ENCODE measurements around the gene PHF21B.
A peak's percentile ranks its signal among the peaks of the same experiment; 100 is the strongest.

Gene PHF21B

DNA sequence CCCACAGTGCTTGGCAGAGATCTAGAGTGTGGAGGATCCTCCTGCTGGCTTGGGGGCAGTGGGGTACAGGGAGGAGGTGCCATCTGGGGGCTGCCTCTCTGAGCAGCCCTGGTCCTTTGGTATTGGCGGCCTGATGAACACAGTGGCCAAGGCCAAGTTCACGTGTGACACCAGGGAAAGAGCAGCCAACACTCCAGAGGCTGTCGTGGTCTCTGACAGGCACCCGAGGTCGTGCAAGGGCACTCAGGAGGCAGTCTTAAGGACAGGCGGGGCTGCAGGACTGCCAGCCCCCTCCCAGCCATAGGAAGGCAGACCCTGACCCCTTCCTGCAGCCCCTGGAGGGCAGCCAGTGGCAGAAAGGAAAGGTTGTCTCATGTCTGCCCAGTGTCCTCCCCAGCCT lies 30.7 kb downstream of the PHF21B start:
- in situ Hi-C loops (cut with MboI; ENCODE audit: low sequenced_read_pairs, unreplicated experiment) = no loop called here
- TF ChIP-seq, protein P1, sequence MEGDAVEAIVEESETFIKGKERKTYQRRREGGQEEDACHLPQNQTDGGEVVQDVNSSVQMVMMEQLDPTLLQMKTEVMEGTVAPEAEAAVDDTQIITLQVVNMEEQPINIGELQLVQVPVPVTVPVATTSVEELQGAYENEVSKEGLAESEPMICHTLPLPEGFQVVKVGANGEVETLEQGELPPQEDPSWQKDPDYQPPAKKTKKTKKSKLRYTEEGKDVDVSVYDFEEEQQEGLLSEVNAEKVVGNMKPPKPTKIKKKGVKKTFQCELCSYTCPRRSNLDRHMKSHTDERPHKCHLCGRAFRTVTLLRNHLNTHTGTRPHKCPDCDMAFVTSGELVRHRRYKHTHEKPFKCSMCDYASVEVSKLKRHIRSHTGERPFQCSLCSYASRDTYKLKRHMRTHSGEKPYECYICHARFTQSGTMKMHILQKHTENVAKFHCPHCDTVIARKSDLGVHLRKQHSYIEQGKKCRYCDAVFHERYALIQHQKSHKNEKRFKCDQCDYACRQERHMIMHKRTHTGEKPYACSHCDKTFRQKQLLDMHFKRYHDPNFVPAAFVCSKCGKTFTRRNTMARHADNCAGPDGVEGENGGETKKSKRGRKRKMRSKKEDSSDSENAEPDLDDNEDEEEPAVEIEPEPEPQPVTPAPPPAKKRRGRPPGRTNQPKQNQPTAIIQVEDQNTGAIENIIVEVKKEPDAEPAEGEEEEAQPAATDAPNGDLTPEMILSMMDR (IDR thresholded peaks at IDR 0.05; ENCODE audit: borderline replicate concordance, control extremely low read depth, extremely low read depth, insufficient read depth, missing control alignments) = no peak
- no peak for DNase-seq (ENCODE audit: low spot score)

DNA sequence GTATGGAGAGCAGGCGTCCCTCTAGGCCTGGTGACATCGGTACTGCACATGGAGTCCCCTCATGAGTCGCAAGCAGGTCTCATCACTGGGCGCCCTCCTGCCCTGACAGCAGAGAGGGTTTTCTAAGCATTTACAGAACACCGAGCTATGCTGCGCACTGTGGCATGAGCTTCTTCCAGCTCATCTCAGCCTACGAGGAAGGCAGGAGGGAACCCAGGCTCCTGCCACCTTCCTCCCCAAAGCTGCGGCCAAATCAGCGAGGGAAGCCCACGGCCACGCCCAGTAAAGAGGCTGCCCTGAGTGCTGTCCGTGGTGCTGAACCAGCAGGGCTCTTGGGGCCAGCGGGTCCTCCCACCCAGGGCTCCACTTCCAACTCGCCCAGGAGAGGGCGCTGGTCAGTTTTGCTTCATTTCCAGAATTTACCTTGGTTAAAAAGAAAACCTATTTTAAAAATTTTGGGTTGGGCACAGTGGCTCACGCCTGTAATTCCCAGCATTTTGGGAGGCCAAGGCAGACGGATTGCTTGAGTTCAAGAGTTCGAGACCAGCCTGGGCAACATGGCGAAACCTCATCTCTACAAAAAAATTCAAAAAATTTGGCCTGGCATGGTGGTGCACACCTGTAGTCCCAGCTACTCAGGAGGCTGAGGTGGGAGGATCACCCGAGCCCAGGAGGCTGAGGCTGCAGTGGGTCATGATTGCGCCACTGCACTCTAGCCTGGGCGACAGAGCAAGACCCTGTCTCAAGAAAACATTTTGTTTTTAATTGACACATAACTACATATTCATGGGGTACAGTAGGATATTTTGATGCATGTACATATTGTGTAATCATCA lies 34.2 kb downstream of the PHF21B start:
- in situ Hi-C loops (cut with MboI; ENCODE audit: low sequenced_read_pairs, unreplicated experiment) = no loop called here
- TF ChIP-seq, protein P1 (IDR thresholded peaks at IDR 0.05; ENCODE audit: borderline replicate concordance, control extremely low read depth, extremely low read depth, insufficient read depth, missing control alignments) = peak; percentile 77
- DNase-seq (ENCODE audit: low spot score) = peak; percentile 95

DNA sequence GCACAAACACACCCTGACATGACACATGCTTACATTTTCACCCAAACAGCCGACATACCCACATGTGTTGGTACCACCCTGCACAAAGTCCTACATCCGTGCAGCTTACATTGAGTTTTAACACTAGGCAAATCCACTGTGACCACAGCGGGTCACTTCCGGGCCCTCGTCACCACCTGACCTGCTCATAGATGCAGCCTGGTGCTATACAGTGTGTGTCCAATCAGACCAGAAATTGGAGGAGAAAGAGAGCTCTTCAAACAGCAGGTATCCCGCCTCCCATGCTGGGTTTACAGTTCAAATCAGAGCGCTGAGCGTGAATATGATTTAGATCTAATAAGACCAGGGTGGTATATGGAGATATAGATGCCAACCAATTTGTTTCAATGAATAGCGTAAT lies 35.4 kb downstream of the PHF21B start:
- no peak for DNase-seq (ENCODE audit: low spot score)
- in situ Hi-C loops (cut with MboI; ENCODE audit: low sequenced_read_pairs, unreplicated experiment) = no loop called here
- TF ChIP-seq, protein P1 (IDR thresholded peaks at IDR 0.05; ENCODE audit: borderline replicate concordance, control extremely low read depth, extremely low read depth, insufficient read depth, missing control alignments) = no peak

GRCh38 chr22:44973829-44974228 lies 36.0 kb downstream of the PHF21B start:
- no peak for DNase-seq (ENCODE audit: low spot score)
- in situ Hi-C loops (cut with MboI; ENCODE audit: low sequenced_read_pairs, unreplicated experiment) = no loop called here

GRCh38 chr22:44972363-44973083 lies 37.3 kb downstream of the PHF21B start:
- DNase-seq (ENCODE audit: low spot score) = no peak
- in situ Hi-C loops (cut with MboI; ENCODE audit: low sequenced_read_pairs, unreplicated experiment) = no loop called here

More at GRCh38 chr22:44973829-44974228, 36.0 kb downstream of the PHF21B start:
- TF ChIP-seq, protein P1 (IDR thresholded peaks at IDR 0.05; ENCODE audit: borderline replicate concordance, control extremely low read depth, extremely low read depth, insufficient read depth, missing control alignments) = no peak

DNA sequence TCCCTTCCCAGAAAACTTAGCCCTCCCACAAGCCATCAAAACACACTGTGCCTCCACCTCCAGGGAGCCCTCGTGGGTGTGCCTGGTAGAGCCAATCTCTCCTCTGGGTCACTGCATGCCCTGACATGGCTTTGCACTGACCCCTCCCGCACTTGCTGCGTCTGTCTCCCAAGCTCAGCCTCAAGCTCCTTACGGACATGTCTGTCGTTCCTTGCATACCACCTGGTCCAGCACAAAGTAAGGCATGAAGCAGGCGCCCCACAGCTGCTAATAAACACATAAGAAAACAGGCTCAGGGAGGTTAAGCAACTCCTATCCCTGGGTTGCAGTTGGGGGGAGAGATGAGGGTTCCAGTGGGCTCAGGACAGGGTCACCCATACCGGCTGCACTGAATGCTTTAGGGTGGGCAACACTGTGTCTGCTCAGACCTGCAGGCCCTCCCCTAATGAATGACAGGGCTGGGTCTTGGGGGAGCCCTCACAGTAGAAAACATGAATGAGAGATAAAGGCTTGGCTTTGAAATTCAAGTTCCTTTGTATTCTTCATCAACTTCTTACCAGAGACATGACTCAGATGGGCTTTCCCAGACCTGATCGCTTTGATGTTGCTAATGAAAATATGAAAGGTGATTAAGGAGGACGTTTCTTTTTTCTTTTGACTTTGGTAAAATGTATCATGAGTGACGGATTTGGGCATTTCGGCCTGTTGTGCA lies 38.0 kb downstream of the PHF21B start:
- DNase-seq (ENCODE audit: low spot score) = no peak
- in situ Hi-C loops (cut with MboI; ENCODE audit: low sequenced_read_pairs, unreplicated experiment) = no loop called here
- TF ChIP-seq, protein P1 (IDR thresholded peaks at IDR 0.05; ENCODE audit: borderline replicate concordance, control extremely low read depth, extremely low read depth, insufficient read depth, missing control alignments) = no peak

More at GRCh38 chr22:44972363-44973083, 37.3 kb downstream of the PHF21B start:
- TF ChIP-seq, protein P1 (IDR thresholded peaks at IDR 0.05; ENCODE audit: borderline replicate concordance, control extremely low read depth, extremely low read depth, insufficient read depth, missing control alignments) = no peak

Data from GM13976 (cell line).